Endothelial cell of umbilical vein (primary cell): Measurements from ENCODE around the gene PASK. TPM values are rescaled to one million over a fixed set of nuclear protein-coding genes. Genes with fewer than 3 reads are reported as not detected.

Source experiments
- BruUV-seq: library from RNA; stranded (reverse); fragments of 400-500 nt; replicated peaks from 2 replicates; lab custom pipeline; 2021; lab: Mats Ljungman, UMichigan
- CTCF ChIA-PET: fragments of 300-600, 350-600 bp; sonication (Branson Sonifier 250); formaldehyde crosslinking; loops from one replicate; lab custom pipeline; 2021; ENCODE audit warnings: antibody characterized with exemption, inconsistent platforms; lab: Charles Lee
- POLR2A ChIA-PET: fragments of 300-600, 350-600 bp; sonication (Branson Sonifier 250); formaldehyde crosslinking; loops from one replicate; lab custom pipeline; 2021; ENCODE audit warnings: antibody characterized with exemption, inconsistent platforms; lab: Charles Lee
- DNase-seq: peaks from one replicate; pipeline ENCODE4 v3.0.0-alpha.2; 2011; ENCODE audit warnings: low read depth, low spot score
- FAIRE-seq: peaks from 2 replicates; lab custom pipeline; 2011; peaks lifted over from hg19 to GRCh38; lab: Jason Lieb, UNC
- H2AFZ ChIP-seq: 2 replicates; pipeline ENCODE4 v1.6.0; 2012; ENCODE audit warnings: low read depth, low read length, control low read depth, inconsistent platforms
- H3K27ac ChIP-seq: 2 replicates; pipeline ENCODE4 v1.5.1; 2011; ENCODE audit warnings: low read depth, mild to moderate bottlenecking, control low read depth, low read length, moderate library complexity; ENCODE audit not compliant: insufficient read depth
- H3K27me3 ChIP-seq, 2 experiments: 2 replicates each; pipeline versions ENCODE4 v1.6.0 to v1.6.1; 2011; ENCODE audit warnings: low read length in 2 of 2, mixed read lengths in 1 of 2; ENCODE audit not compliant: control insufficient read depth in 2 of 2, insufficient read depth in 2 of 2
- H3K36me3 ChIP-seq, 2 experiments: 2 replicates in 1 of 2; 3 replicates in 1 of 2; pipeline ENCODE4 v1.5.1; 2011; ENCODE audit warnings: low read length in 2 of 2, mild to moderate bottlenecking in 1 of 2, moderate library complexity in 1 of 2; ENCODE audit not compliant: control insufficient read depth in 2 of 2, insufficient read depth in 2 of 2; ENCODE audit errors: extremely low read depth in 1 of 2
- H3K4me1 ChIP-seq: 3 replicates; pipeline ENCODE4 v1.5.1; 2011; ENCODE audit warnings: mild to moderate bottlenecking, low read length; ENCODE audit not compliant: control insufficient read depth, insufficient read depth; ENCODE audit errors: extremely low read depth
- H3K4me2 ChIP-seq: 2 replicates; pipeline ENCODE4 v1.6.1; 2011; ENCODE audit warnings: low read length, control low read depth, mixed read lengths; ENCODE audit not compliant: insufficient read depth
- H3K4me3 ChIP-seq, 3 experiments: fragments of 200-600 bp in 1 of 3; sonication (generic), shearing (Covaris generic) in 1 of 3; replicated peaks in 1 of 3; 2 replicates each; pipeline ENCODE4 v1.5.1; 2011 to 2016; ENCODE audit warnings: control low read depth in 3 of 3, low read length in 3 of 3, mild to moderate bottlenecking in 2 of 3, inconsistent platforms in 1 of 3, low read depth in 1 of 3, moderate library complexity in 1 of 3; ENCODE audit not compliant: insufficient read depth in 1 of 3
- H3K79me2 ChIP-seq: 2 replicates; pipeline ENCODE4 v1.6.0; 2012; ENCODE audit warnings: low read length, inconsistent platforms; ENCODE audit not compliant: control insufficient read depth, insufficient read depth
- H3K9ac ChIP-seq: replicated peaks from 2 replicates; pipeline ENCODE3; 2011; ENCODE audit warnings: low read length, control low read depth; ENCODE audit not compliant: insufficient read depth; ENCODE audit errors: extremely low read depth
- H3K9me1 ChIP-seq: replicated peaks from 3 replicates; pipeline ENCODE4 v1.6.0; 2011; ENCODE audit warnings: mild to moderate bottlenecking, low read length; ENCODE audit not compliant: control insufficient read depth, insufficient read depth; ENCODE audit errors: extremely low read depth
- H3K9me3 ChIP-seq: replicated peaks from 2 replicates; pipeline ENCODE4 v1.5.1; 2012; ENCODE audit warnings: low read length, inconsistent platforms; ENCODE audit not compliant: control insufficient read depth, insufficient read depth
- H4K20me1 ChIP-seq: replicated peaks from 2 replicates; pipeline ENCODE3; 2011; ENCODE audit warnings: mild to moderate bottlenecking, low read length; ENCODE audit not compliant: control insufficient read depth, insufficient read depth; ENCODE audit errors: extremely low read depth
- CTCF ChIP-seq, 2 donors: IDR thresholded peaks; 1 replicate in 1 of 2; 2 replicates in 1 of 2; pipeline ENCODE4 v1.5.1; 2011; ENCODE audit warnings: low read length in 2 of 2, mild to moderate bottlenecking in 2 of 2, moderate library complexity in 2 of 2, control low read depth in 1 of 2, inconsistent platforms in 1 of 2, low read depth in 1 of 2; ENCODE audit not compliant: insufficient read depth in 1 of 2; ENCODE audit errors: extremely low read depth in 1 of 2
- EZH2 ChIP-seq: IDR thresholded peaks from 2 replicates; pipeline ENCODE4 v1.6.1; 2012; ENCODE audit warnings: borderline replicate concordance, low read depth, mild to moderate bottlenecking, moderate library complexity, low read length, inconsistent platforms; ENCODE audit not compliant: severe bottlenecking
- JUN ChIP-seq: IDR thresholded peaks from 2 replicates; pipeline ENCODE4 v1.6.1; 2011; ENCODE audit warnings: borderline replicate concordance, low read depth; ENCODE audit not compliant: insufficient read length, insufficient read depth
- POLR2A ChIP-seq: IDR thresholded peaks from 2 replicates; pipeline ENCODE4 v1.6.1; 2012; ENCODE audit warnings: low read depth, mild to moderate bottlenecking, control low read depth, low read length
- dilution Hi-C: fragments of 300-500 bp; cut with MboI; formaldehyde crosslinking; loops from one replicate; pipeline ENCODE4 v1.15.0; 2019; ENCODE audit warnings: low sequenced_read_pairs; ENCODE audit not compliant: extremely low pct_ligation_motif_present
- intact Hi-C: fragments of 100-400 bp; cut with micrococcal nuclease; formaldehyde crosslinking; loops from one replicate; pipeline ENCODE4 v1.10.0; 2022
- polyA plus RNA-seq, 4 experiments: library from polyadenylated mRNA; depleted of rRNA in 3 of 4; stranded (reverse) in 3 of 4; unstranded in 1 of 4; fragments of >200 nt; gene quantifications; 2 replicates each; pipeline versions ENCODE4 v1.2.1 to v1.2.3, GENCODE V29; 2011 to 2012; ENCODE audit warnings: missing spikeins in 1 of 4
- total RNA-seq: library from RNA; stranded (reverse); gene quantifications from 2 replicates; pipeline ENCODE4 v1.2.3, GENCODE V29; 2021
- TF ChIP-seq, protein P1 (sequence below): IDR thresholded peaks from 2 replicates; pipeline ENCODE4 v1.6.1; 2011; ENCODE audit not compliant: insufficient read depth, insufficient read length

The PASK gene
- total and polyA plus RNA-seq, 2 donors (not counting 3 experiments of a cell fraction or from before 2014, with no cell fraction given), result 5.7 to 17.3 TPM

- ChIA-PET POLR2A (no interaction called here), CTCF (interaction anchor here (1.5 kb wide), 1 partner anchor 8 kb away, joined by 8 read pairs; no protein-coding TSS in a partner anchor)
- Histone ChIP-seq H3K27ac (no peak overlapping the region), H3K4me3 (no peak overlapping the region), H3K36me3 (no peaks in the 10 kb centered on the region), H3K79me2 (no peaks in the 10 kb centered on the region), H2AFZ (no peak overlapping the region), H4K20me1 (no peaks in the 10 kb centered on the region), H3K27me3 (no peaks in the 10 kb centered on the region), H3K9ac (no peak overlapping the region), H3K9me3 (no peaks in the 10 kb centered on the region), H3K4me1 (no peaks in the 10 kb centered on the region), H3K9me1 (no peaks in the 10 kb centered on the region), H3K4me2 (no peak overlapping the region)
- no peak for TF ChIP-seq EZH2
- no peak for TF ChIP-seq CTCF (IDR thresholded peaks at IDR 0.05; ENCODE audit: extremely low read depth in 1 of 2, insufficient read depth in 1 of 2, low read depth in 1 of 2, low read length in 2 of 2)
- TF ChIP-seq, protein P1, sequence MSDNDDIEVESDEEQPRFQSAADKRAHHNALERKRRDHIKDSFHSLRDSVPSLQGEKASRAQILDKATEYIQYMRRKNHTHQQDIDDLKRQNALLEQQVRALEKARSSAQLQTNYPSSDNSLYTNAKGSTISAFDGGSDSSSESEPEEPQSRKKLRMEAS, result no peak
- no peak for TF ChIP-seq JUN
- no peak for TF ChIP-seq POLR2A
- BruUV-seq, result no TSS peak
- DNase-seq (no peak), FAIRE-seq (no peak)
- dilution Hi-C loops, result no loop called here
- intact Hi-C loops, result loop anchor here (10.0 kb wide), 1 partner anchor 155 kb away; no protein-coding TSS in a partner anchor
These were observed 79.4 kb downstream of the PASK start for GRCh38 chr2:241069821-241070281.
